Measurements from ENCODE around the gene NR1H3.

NR1H3 gene

DNA sequence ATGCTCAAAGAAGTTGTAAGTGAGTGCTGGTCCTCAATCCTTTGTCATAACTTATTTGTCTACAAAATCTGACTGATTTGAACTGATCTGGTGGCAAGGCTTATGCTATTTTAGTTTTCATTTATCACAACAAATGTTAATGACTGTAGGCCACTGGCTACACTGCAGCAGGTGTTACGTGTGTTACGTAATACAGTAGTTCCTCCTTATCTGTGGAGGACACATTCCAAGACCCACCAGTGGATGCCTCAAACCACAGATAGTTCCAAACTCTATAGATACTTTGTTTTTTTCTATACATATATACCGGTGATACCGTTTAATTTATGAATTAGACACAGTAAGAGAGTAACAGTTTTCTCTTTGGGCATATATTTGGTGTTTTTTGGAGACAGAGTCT is 19.1 kb downstream of the NR1H3 start:
- peaks cover 74% of the 10 kb centered on the region for H3K36me3 ChIP-seq

DNA sequence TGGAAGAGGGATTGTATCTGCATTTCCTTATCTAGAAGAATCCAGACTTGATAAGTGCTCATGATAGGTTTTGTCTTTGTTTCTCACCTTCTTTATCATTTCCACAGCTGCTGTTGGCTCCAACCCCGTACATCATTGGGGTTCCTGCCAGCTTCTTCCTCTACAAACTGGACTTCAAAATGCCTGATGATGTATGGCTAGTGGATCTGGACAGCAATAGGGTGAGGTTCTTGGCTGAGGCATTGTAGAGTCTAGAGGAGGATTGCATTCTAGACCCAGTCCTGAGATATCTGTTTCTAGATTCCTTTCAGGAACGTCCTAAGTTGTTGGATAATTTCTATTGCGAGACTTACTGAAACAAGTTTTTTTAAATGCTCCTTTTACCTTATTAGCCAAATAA is 20.3 kb downstream of the NR1H3 start:
- Histone ChIP-seq H3K4me1 (ENCODE audit: control insufficient read depth in 1 of 2, insufficient read depth in 1 of 2, low read depth in 1 of 2, low read length in 1 of 2) (no peaks in the 10 kb centered on the region), H3K27ac (no peak overlapping the region), H3K4me3 (ENCODE audit: low read depth in 1 of 2, low read length in 1 of 2) (no peak overlapping the region), H3K36me3 (peaks cover 86% of the 10 kb centered on the region), H3K27me3 (no peaks in the 10 kb centered on the region), H3K9me3 (no peaks in the 10 kb centered on the region)
- TF ChIP-seq, protein P1, sequence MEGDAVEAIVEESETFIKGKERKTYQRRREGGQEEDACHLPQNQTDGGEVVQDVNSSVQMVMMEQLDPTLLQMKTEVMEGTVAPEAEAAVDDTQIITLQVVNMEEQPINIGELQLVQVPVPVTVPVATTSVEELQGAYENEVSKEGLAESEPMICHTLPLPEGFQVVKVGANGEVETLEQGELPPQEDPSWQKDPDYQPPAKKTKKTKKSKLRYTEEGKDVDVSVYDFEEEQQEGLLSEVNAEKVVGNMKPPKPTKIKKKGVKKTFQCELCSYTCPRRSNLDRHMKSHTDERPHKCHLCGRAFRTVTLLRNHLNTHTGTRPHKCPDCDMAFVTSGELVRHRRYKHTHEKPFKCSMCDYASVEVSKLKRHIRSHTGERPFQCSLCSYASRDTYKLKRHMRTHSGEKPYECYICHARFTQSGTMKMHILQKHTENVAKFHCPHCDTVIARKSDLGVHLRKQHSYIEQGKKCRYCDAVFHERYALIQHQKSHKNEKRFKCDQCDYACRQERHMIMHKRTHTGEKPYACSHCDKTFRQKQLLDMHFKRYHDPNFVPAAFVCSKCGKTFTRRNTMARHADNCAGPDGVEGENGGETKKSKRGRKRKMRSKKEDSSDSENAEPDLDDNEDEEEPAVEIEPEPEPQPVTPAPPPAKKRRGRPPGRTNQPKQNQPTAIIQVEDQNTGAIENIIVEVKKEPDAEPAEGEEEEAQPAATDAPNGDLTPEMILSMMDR (IDR thresholded peaks at IDR 0.05), result no peak

More for the DNA sequence above, 19.1 kb downstream of the NR1H3 start:
- Histone ChIP-seq H3K4me1 (ENCODE audit: control insufficient read depth in 1 of 2, insufficient read depth in 1 of 2, low read depth in 1 of 2, low read length in 1 of 2) (no peaks in the 10 kb centered on the region), H3K27ac (no peak overlapping the region), H3K27me3 (no peaks in the 10 kb centered on the region), H3K4me3 (ENCODE audit: low read depth in 1 of 2, low read length in 1 of 2) (no peak overlapping the region), H3K9me3 (no peaks in the 10 kb centered on the region)
- TF ChIP-seq, protein P1 (IDR thresholded peaks at IDR 0.05), result no peak

DNA sequence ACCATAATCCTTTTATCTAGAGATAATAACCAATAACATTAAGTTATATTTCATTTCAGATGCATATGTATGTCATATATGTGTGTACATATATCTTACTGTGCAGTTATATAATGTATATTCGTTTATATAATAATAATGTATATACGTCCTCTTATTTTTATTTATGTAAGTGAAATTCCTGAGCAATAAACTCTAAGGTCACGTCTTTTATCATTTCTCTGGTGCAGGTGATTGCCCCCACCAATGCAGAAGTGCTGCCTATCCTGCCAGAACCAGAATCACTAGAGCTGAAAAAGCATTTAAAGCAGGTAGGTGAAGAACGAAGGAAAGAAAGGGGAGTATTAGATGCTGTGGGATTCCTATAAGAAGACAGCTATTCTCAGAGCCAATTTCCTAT is 21.0 kb downstream of the NR1H3 start:
- no peaks in the 10 kb centered on the region for H3K4me1 ChIP-seq (ENCODE audit: control insufficient read depth in 1 of 2, insufficient read depth in 1 of 2, low read depth in 1 of 2, low read length in 1 of 2)
- H3K4me3 ChIP-seq (ENCODE audit: low read depth in 1 of 2, low read length in 1 of 2), result no peak overlapping the region
- TF ChIP-seq, protein P1 (IDR thresholded peaks at IDR 0.05), result no peak
- no peaks in the 10 kb centered on the region for H3K9me3 ChIP-seq
- peaks cover 93% of the 10 kb centered on the region for H3K36me3 ChIP-seq
- no peak overlapping the region for H3K27ac ChIP-seq
- no peaks in the 10 kb centered on the region for H3K27me3 ChIP-seq

DNA sequence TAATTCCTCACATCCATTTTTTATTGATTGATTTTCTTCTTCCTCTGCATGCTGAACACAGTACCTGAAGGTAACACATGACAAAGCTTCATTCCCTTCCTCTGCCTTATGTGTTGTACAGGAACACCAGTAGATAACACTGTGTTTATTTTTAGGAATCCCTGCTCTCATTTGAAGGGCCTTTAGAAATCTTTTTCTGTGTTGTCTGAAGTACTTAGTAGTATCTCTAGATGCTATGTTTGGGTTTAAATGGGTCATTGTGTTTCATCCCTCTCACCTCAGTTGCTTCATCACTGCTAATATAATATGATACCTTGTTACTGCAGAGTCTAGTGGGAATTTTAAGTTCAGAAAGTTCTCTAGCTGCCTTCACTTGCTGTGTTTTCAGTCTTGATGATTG is 22.3 kb downstream of the NR1H3 start:
- Histone ChIP-seq H3K27me3 (no peaks in the 10 kb centered on the region), H3K36me3 (peaks cover 98% of the 10 kb centered on the region), H3K4me3 (ENCODE audit: low read depth in 1 of 2, low read length in 1 of 2) (no peak overlapping the region), H3K27ac (no peak overlapping the region), H3K4me1 (ENCODE audit: control insufficient read depth in 1 of 2, insufficient read depth in 1 of 2, low read depth in 1 of 2, low read length in 1 of 2) (no peaks in the 10 kb centered on the region), H3K9me3 (no peaks in the 10 kb centered on the region)
- TF ChIP-seq, protein P1 (IDR thresholded peaks at IDR 0.05), result no peak

DNA sequence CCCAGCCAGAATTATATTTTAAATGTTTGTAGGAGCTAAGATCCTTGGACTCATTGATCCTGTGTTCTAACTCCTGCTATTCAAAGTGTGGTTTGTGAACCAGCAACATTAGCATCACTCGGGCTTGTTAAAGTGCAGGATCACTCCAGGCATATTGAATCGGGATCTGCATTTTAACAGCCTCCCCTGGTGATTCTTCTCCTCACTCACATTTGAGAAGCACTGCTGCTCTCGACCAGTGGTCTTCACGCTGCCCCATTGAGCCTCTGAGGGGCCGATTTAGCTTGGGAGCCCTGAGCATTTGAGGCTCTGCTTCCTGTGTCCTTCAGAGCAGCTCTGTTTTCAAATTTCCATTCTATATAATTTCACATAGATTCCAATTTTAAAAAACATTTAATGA is 23.1 kb downstream of the NR1H3 start:
- peaks cover 98% of the 10 kb centered on the region for H3K36me3 ChIP-seq
- no peaks in the 10 kb centered on the region for H3K9me3 ChIP-seq
- no peak overlapping the region for H3K4me3 ChIP-seq (ENCODE audit: low read depth in 1 of 2, low read length in 1 of 2)
- no peaks in the 10 kb centered on the region for H3K27me3 ChIP-seq
- TF ChIP-seq, protein P1 (IDR thresholded peaks at IDR 0.05), result no peak
- no peaks in the 10 kb centered on the region for H3K4me1 ChIP-seq (ENCODE audit: control insufficient read depth in 1 of 2, insufficient read depth in 1 of 2, low read depth in 1 of 2, low read length in 1 of 2)
- H3K27ac ChIP-seq, result no peak overlapping the region

DNA sequence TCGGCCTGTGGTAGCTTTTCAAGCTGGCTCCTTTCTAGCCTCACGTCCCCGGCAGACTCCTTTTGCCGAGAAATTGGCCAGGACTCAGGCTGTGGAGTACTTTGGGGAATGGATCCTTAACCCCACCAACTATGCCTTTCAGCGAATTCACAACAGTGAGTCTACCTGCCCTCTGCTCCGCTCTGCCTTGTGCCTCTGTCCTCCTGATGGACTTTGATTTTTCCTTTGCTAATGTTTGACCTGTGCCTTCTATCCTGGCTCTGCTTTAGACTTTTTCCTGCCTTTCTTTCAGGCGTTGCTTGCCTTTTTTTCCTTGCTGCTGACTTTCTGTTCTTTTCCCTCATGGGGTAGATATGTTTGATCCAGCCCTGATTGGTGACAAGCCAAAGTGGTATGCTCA is 24.7 kb downstream of the NR1H3 start:
- TF ChIP-seq, protein P1 (IDR thresholded peaks at IDR 0.05), result no peak
- no peaks in the 10 kb centered on the region for H3K4me1 ChIP-seq (ENCODE audit: control insufficient read depth in 1 of 2, insufficient read depth in 1 of 2, low read depth in 1 of 2, low read length in 1 of 2)
- no peaks in the 10 kb centered on the region for H3K9me3 ChIP-seq
- no peak overlapping the region for H3K4me3 ChIP-seq (ENCODE audit: low read depth in 1 of 2, low read length in 1 of 2)
- no peaks in the 10 kb centered on the region for H3K27me3 ChIP-seq
- no peak overlapping the region for H3K27ac ChIP-seq
- H3K36me3 ChIP-seq, result peaks cover 99% of the 10 kb centered on the region

All from neutrophil (primary cell).